Naive thymus-derived CD4-positive, alpha-beta T cell (primary cell): ENCODE measurements around the gene NRXN2. TPM values are rescaled to one million over a fixed set of nuclear protein-coding genes. Genes with fewer than 3 reads are reported as not detected.

ENCODE experiments used
- ATAC-seq: fragments of 150-1000 bp; cut with Tn5 transposase; 2 replicates; pipeline ENCODE4 v1.10.0; 2021; ENCODE audit warnings: mild to moderate bottlenecking, moderate library complexity
- CTCF ChIA-PET: fragments of 350-600 bp; sonication (Branson Sonifier 250); formaldehyde crosslinking; loops from one replicate; lab custom pipeline; 2021; ENCODE audit warnings: antibody characterized with exemption; lab: Charles Lee
- POLR2A ChIA-PET: fragments of 350-600 bp; sonication (Branson Sonifier 250); formaldehyde crosslinking; loops from one replicate; lab custom pipeline; 2021; ENCODE audit warnings: antibody characterized with exemption, inconsistent platforms; lab: Charles Lee
- DNase-seq, 9 donors: peaks; one replicate each; pipeline versions ENCODE4 v3.0.0 to v3.0.0-alpha.2; 2020 to 2022; ENCODE audit warnings: mixed read lengths in 1 of 9
- H3K27ac ChIP-seq: one replicate; pipeline ENCODE4 v1.7.0; 2013; ENCODE audit warnings: mild to moderate bottlenecking, low read depth, low read length, moderate library complexity
- H3K27me3 ChIP-seq, 2 donors: one replicate each; pipeline ENCODE4 v1.7.0; 2013; ENCODE audit warnings: low read length in 2 of 2, mild to moderate bottlenecking in 2 of 2, moderate library complexity in 2 of 2; ENCODE audit not compliant: control insufficient read depth in 2 of 2, insufficient read depth in 2 of 2
- H3K36me3 ChIP-seq, 3 experiments: 1 replicate in 2 of 3; 2 replicates in 1 of 3; pipeline ENCODE4 v1.7.0; 2013; ENCODE audit warnings: low read length in 3 of 3, mild to moderate bottlenecking in 3 of 3, moderate library complexity in 1 of 3; ENCODE audit not compliant: insufficient read depth in 3 of 3, control insufficient read depth in 2 of 3
- H3K4me1 ChIP-seq, 2 donors: one replicate each; pipeline ENCODE4 v1.7.0; 2013; ENCODE audit warnings: low read length in 2 of 2, mild to moderate bottlenecking in 2 of 2, moderate library complexity in 1 of 2; ENCODE audit not compliant: control insufficient read depth in 2 of 2, insufficient read depth in 2 of 2
- H3K4me3 ChIP-seq: 2 replicates; pipeline ENCODE4 v1.7.0; 2013; ENCODE audit warnings: mild to moderate bottlenecking, low read length
- H3K9me3 ChIP-seq, 3 experiments: 1 replicate in 2 of 3; 2 replicates in 1 of 3; pipeline ENCODE4 v1.7.0; 2013; ENCODE audit warnings: low read length in 3 of 3; ENCODE audit not compliant: control insufficient read depth in 2 of 3
- H3K27ac Mint-ChIP-seq, 9 donors: one replicate each; pipeline ENCODE4 v1.8.0; 2020 to 2022; ENCODE audit warnings: mixed read lengths in 9 of 9, mild to moderate bottlenecking in 8 of 9, moderate library complexity in 5 of 9, inconsistent platforms in 2 of 9
- H3K27me3 Mint-ChIP-seq, 5 donors: one replicate each; pipeline ENCODE4 v1.8.0; 2021 to 2022; ENCODE audit warnings: mixed read lengths in 5 of 5, mild to moderate bottlenecking in 1 of 5
- H3K36me3 Mint-ChIP-seq, 5 donors: one replicate each; pipeline ENCODE4 v1.8.0; 2020 to 2022; ENCODE audit warnings: mixed read lengths in 5 of 5, mild to moderate bottlenecking in 3 of 5, inconsistent platforms in 1 of 5
- H3K4me1 Mint-ChIP-seq, 7 donors: one replicate each; pipeline ENCODE4 v1.8.0; 2020 to 2022; ENCODE audit warnings: mixed read lengths in 7 of 7, mild to moderate bottlenecking in 3 of 7, inconsistent platforms in 1 of 7
- H3K4me3 Mint-ChIP-seq, 10 donors: one replicate each; pipeline ENCODE4 v1.8.0; 2020 to 2022; ENCODE audit warnings: mild to moderate bottlenecking in 10 of 10, mixed read lengths in 10 of 10, moderate library complexity in 6 of 10, inconsistent platforms in 2 of 10
- H3K9me3 Mint-ChIP-seq, 11 donors: one replicate each; pipeline ENCODE4 v1.8.0; 2020 to 2022; ENCODE audit warnings: mixed read lengths in 11 of 11, mild to moderate bottlenecking in 4 of 11, inconsistent platforms in 1 of 11, moderate library complexity in 1 of 11
- intact Hi-C, 2 donors: fragments of 100-400 bp; cut with micrococcal nuclease; formaldehyde crosslinking; loops; one replicate each; pipeline ENCODE4 v1.15.1; 2023
- polyA plus RNA-seq, 2 donors: library from polyadenylated mRNA; unstranded; fragments of 300-500 nt; fragmentation: Illumina TruSeq; gene quantifications; one replicate each; pipeline ENCODE4 v1.2.3, GENCODE V29; 2021
- total RNA-seq, 6 experiments: library from RNA in 5 of 6; stranded (reverse) in 5 of 6; gene quantifications; 1 replicate in 5 of 6; 2 replicates in 1 of 6; pipeline ENCODE4 v1.2.3 and lab custom pipeline; 2021 to 2026

NRXN2 gene
- total and polyA plus RNA-seq, 7 experiments from 2014 or later = 0.07 to 0.71 (median 0.27) TPM; not detected in 4

DNA sequence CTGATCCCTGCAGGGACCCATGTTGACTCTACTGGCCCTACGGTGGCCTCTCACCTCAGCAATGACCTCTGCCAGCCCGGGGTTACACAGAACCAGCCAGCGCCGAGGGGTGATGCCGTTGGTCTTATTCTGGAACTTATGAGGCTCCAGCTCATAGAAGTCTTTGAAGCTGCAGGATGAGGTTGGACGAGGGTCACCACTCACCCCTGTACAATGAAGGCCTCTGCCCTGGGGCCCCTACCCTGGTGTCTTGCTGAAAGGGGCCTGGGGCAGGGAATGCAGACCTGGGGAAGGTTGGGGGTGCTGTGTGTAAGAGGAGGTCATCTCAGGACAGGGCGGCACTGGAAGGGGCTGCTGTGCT, 30.0 kb upstream of the NRXN2 start:
- ATAC-seq = no peak
- H3K27me3 Mint-ChIP-seq = no peaks in the 10 kb centered on the region
- no peak overlapping the region for H3K4me3 ChIP-seq
- peaks cover 0 to 9% of the 10 kb centered on the region in 2 donors for H3K4me1 ChIP-seq
- no peak for DNase-seq
- POLR2A ChIA-PET = interaction anchor here (30.7 to 39.7 kb wide), 2 partner anchors 1 to 12 kb away, joined by 1956 read pairs; partner anchors contain the start of genes PYGM, RASGRP2 and SF1
- CTCF ChIA-PET = interaction anchor here (1.0 to 18.4 kb wide), 2 partner anchors 9 to 15 kb away, joined by 4 to 305 read pairs; partner anchors contain the start of genes PYGM and RASGRP2
- H3K9me3 Mint-ChIP-seq = no peaks in the 10 kb centered on the region
- H3K36me3 ChIP-seq = peaks cover 0 to 37% (median 0%) of the 10 kb centered on the region in 3 experiments
- H3K9me3 ChIP-seq = no peaks in the 10 kb centered on the region
- no peaks in the 10 kb centered on the region for H3K27me3 ChIP-seq
- intact Hi-C loops = no loop called here
- H3K4me1 Mint-ChIP-seq = peaks cover 9 to 46% (median 38%) of the 10 kb centered on the region in 7 donors
- peak overlapping the region in 1 of 10 donors; percentile 7 for H3K4me3 Mint-ChIP-seq
- no peak overlapping the region for H3K27ac ChIP-seq
- peaks cover 4 to 28% (median 9%) of the 10 kb centered on the region in 5 donors for H3K36me3 Mint-ChIP-seq
- peak overlapping the region in 4 of 9 donors; percentile 55 to 63 (median 56) for H3K27ac Mint-ChIP-seq

GRCh38 chr11:64752175-64752970, 29.4 kb upstream of the NRXN2 start:
- Histone ChIP-seq H3K4me1 (peaks cover 0 to 7% of the 10 kb centered on the region in 2 donors), H3K27me3 (no peaks in the 10 kb centered on the region), H3K9me3 (no peaks in the 10 kb centered on the region), H3K27ac (no peak overlapping the region), H3K36me3 (peaks cover 0 to 37% (median 0%) of the 10 kb centered on the region in 3 experiments), H3K4me3 (no peak overlapping the region)
- CTCF ChIA-PET = interaction anchor here (1.0 to 18.4 kb wide), 3 partner anchors 8 to 16 kb away, joined by 4 to 305 read pairs (median 4); partner anchors contain the start of genes PYGM and RASGRP2
- DNase-seq = no peak
- ATAC-seq = no peak
- Mint-ChIP-seq H3K9me3 (no peaks in the 10 kb centered on the region), H3K4me3 (peak overlapping the region in 1 of 10 donors; percentile 37), H3K27ac (peak overlapping the region in 4 of 9 donors; percentile 55 to 92 (median 60)), H3K36me3 (peaks cover 4 to 26% (median 9%) of the 10 kb centered on the region in 5 donors), H3K4me1 (peaks cover 9 to 43% (median 36%) of the 10 kb centered on the region in 7 donors), H3K27me3 (no peaks in the 10 kb centered on the region)
- intact Hi-C loops = no loop called here
- POLR2A ChIA-PET = interaction anchor here (0.6 to 39.7 kb wide), 3 partner anchors 0 to 525 kb away, joined by 3 to 1956 read pairs (median 1956); partner anchors contain the start of genes PYGM, RASGRP2 and SF1

GRCh38 chr11:64751580-64751979, 28.6 kb upstream of the NRXN2 start:
- Mint-ChIP-seq H3K27me3 (no peaks in the 10 kb centered on the region), H3K27ac (peak overlapping the region in 2 of 9 donors; percentile 7 to 25)

DNA sequence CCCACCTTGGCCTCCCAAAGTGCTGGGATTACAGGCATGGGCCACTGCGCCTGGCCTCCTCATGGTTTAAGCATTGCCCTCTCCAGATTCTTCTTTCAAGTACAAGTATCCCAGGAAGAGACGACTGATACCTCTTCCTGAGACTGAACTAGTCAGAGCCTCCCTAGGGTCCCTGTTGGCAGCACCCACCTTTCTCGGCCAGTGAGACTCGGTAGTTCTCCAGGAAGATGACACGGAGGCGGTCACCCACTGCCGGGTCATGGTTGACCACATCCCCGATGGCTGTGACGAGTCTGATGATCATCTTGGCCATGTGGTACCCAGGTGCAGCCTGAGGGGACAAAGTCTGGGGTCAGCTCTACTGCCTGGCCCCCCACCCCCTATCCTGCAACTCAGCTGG, 28.1 kb upstream of the NRXN2 start:
- Histone ChIP-seq H3K27ac (no peak overlapping the region), H3K4me1 (peaks cover 6 to 7% of the 10 kb centered on the region in 2 donors), H3K27me3 (no peaks in the 10 kb centered on the region), H3K36me3 (peaks cover 0 to 37% (median 0%) of the 10 kb centered on the region in 3 experiments), H3K4me3 (no peak overlapping the region), H3K9me3 (no peaks in the 10 kb centered on the region)
- Mint-ChIP-seq H3K27ac (peak overlapping the region in 7 of 9 donors; percentile 54 to 90 (median 80)), H3K4me1 (peaks cover 9 to 48% (median 41%) of the 10 kb centered on the region in 7 donors), H3K36me3 (peaks cover 4 to 24% (median 9%) of the 10 kb centered on the region in 5 donors), H3K9me3 (no peaks in the 10 kb centered on the region), H3K4me3 (peak overlapping the region in 1 of 10 donors; percentile 51), H3K27me3 (no peaks in the 10 kb centered on the region)
- POLR2A ChIA-PET = interaction anchor here (30.7 to 39.7 kb wide), 2 partner anchors 1 to 14 kb away, joined by 1956 read pairs; partner anchors contain the start of genes PYGM, RASGRP2 and SF1
- DNase-seq (no peak), ATAC-seq (peak; percentile 30)
- CTCF ChIA-PET = interaction anchor here (1.0 to 18.4 kb wide), 3 partner anchors 9 to 31 kb away, joined by 4 to 305 read pairs (median 4); partner anchors contain the start of gene PYGM
- intact Hi-C loops = no loop called here

More at GRCh38 chr11:64751580-64751979, 28.6 kb upstream of the NRXN2 start:
- Mint-ChIP-seq H3K9me3 (no peaks in the 10 kb centered on the region), H3K4me1 (peaks cover 9 to 44% (median 36%) of the 10 kb centered on the region in 7 donors), H3K4me3 (no peak overlapping the region), H3K36me3 (peaks cover 4 to 24% (median 9%) of the 10 kb centered on the region in 5 donors)
- no peak for ATAC-seq
- ChIA-PET POLR2A (interaction anchor here (0.6 to 39.7 kb wide), 3 partner anchors 1 to 524 kb away, joined by 3 to 1956 read pairs (median 1956); partner anchors contain the start of genes PYGM, RASGRP2 and SF1), CTCF (interaction anchor here (1.0 to 18.4 kb wide), 2 partner anchors 9 to 17 kb away, joined by 4 to 305 read pairs; partner anchors contain the start of gene PYGM)
- Histone ChIP-seq H3K9me3 (no peaks in the 10 kb centered on the region), H3K4me3 (no peak overlapping the region), H3K27ac (no peak overlapping the region), H3K27me3 (no peaks in the 10 kb centered on the region), H3K4me1 (peaks cover 2 to 7% of the 10 kb centered on the region in 2 donors), H3K36me3 (peaks cover 0 to 37% (median 0%) of the 10 kb centered on the region in 3 experiments)
- intact Hi-C loops = no loop called here
- DNase-seq = no peak

DNA sequence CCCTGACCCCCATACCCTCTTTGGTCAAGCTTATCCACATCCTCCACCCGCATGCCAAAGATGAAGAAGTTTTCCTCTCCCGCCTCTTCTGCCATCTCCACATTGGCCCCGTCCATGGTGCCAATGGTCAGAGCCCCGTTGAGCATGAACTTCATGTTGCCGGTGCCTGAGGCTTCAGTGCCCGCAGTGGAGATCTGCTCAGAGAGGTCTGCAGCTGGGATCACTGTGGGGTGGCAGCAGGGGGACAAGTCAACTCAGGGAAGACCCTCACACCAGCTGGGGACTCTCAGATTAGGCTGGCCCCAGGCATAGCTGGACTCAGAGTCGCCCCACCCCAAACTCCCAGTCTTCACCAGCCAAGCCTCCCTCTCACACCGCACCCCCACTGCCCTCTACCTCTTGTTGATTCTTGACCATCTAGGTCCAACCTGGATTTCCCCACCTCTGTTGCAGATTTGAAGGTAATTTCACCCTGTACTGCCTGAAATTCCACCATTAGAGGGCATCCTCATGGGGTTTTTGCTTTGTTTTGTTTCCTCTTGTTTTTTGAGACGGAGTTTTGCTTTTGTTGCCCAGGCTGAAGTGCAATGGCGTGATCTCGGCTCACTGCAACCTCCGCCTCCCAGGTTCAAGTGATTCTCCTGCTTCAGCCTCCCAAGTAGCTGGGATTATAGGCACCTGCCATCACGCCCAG, 27.5 kb upstream of the NRXN2 start:
- ChIA-PET POLR2A (interaction anchor here (0.5 to 39.7 kb wide), 3 partner anchors 2 to 353 kb away, joined by 3 to 1956 read pairs (median 1956); partner anchors contain the start of genes PYGM, RASGRP2 and SF1), CTCF (interaction anchor here (0.7 to 18.4 kb wide), 3 partner anchors 9 to 32 kb away, joined by 4 to 305 read pairs (median 4); partner anchors contain the start of gene PYGM)
- intact Hi-C loops = no loop called here
- ATAC-seq = no peak
- H3K4me1 ChIP-seq = peaks cover 7 to 9% of the 10 kb centered on the region in 2 donors
- H3K27me3 ChIP-seq = no peaks in the 10 kb centered on the region
- H3K4me3 ChIP-seq = no peak overlapping the region
- H3K9me3 ChIP-seq = no peaks in the 10 kb centered on the region
- Mint-ChIP-seq H3K27me3 (no peaks in the 10 kb centered on the region), H3K36me3 (peaks cover 4 to 24% (median 9%) of the 10 kb centered on the region in 5 donors), H3K4me3 (peak overlapping the region in 6 of 10 donors; percentile 18 to 51 (median 21)), H3K27ac (peak overlapping the region; percentile 54 to 90 (median 81)), H3K9me3 (no peaks in the 10 kb centered on the region), H3K4me1 (peaks cover 9 to 50% (median 41%) of the 10 kb centered on the region in 7 donors)
- no peak overlapping the region for H3K27ac ChIP-seq
- DNase-seq = peak in 2 of 9 donors; percentile 47 to 55
- H3K36me3 ChIP-seq = peaks cover 0 to 37% (median 0%) of the 10 kb centered on the region in 3 experiments
